Glomerular visceral epithelial cell (primary cell): ENCODE data around the gene PLEKHH3.

Source experiments
- DNase-seq: peaks from one replicate; pipeline ENCODE4 v3.0.0-alpha.2; 2016; ENCODE audit errors: extremely low spot score

Gene PLEKHH3

DNA sequence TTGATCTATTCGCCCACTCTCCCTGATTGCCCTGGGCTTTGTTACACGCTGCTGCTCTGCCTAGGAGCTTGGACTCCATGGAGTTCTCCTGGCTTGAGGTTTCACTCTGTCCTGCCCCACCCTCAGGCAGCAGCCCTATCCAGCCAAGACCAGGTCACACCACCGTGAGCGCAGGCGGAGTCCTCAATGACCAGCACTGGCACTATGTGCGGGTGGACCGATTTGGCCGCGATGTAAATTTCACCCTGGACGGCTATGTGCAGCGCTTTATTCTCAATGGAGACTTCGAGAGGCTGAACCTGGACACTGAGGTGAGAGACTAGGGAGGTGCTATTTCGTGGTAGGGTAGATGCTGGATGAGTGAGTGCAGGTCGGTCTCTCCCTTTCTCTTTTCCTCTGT, 9.0 kb upstream of the PLEKHH3 start:
- DNase-seq: no peak

DNA sequence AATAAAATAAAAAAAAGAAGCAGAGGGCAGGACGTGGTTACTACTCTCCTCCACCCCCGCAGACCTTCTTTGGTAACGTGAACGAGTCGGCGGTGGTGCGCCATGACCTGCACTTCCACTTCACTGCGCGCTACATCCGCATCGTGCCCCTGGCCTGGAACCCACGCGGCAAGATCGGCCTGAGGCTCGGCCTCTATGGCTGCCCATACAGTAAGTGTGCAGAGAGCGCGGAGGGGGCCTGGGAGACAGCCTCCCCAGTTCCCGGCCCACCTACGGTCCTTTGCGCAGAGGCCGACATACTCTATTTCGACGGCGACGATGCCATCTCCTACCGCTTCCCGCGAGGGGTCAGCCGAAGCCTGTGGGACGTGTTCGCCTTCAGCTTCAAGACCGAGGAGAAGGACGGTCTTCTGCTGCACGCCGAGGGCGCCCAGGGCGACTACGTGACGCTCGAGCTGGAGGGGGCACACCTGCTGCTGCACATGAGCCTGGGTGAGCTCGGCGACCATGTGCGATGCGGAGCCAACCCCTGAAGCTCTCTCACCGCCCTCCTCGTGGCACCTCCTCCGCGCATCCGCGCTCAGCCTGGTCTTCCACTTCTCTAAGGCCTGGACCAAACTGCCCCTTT, 8.2 kb upstream of the PLEKHH3 start:
- no peak for DNase-seq

GRCh38 chr17:42683407-42684034, 6.7 kb upstream of the PLEKHH3 start:
- no peak for DNase-seq

- DNase-seq: peak; percentile 75
Observed at GRCh38 chr17:42682722-42683403, 6.1 kb upstream of the PLEKHH3 start.

GRCh38 chr17:42681976-42682721, 5.4 kb upstream of the PLEKHH3 start, which contains the start of gene CNTNAP1:
Gene CNTNAP1, plus strand, starts transcription at chr17:42682531. Its CDS starts 299 bp downstream, at chr17:42682830.
- peak; percentile 84 for DNase-seq

- peak; percentile 53 for DNase-seq
Observed at GRCh38 chr17:42680331-42680808, 3.6 kb upstream of the PLEKHH3 start.

DNA sequence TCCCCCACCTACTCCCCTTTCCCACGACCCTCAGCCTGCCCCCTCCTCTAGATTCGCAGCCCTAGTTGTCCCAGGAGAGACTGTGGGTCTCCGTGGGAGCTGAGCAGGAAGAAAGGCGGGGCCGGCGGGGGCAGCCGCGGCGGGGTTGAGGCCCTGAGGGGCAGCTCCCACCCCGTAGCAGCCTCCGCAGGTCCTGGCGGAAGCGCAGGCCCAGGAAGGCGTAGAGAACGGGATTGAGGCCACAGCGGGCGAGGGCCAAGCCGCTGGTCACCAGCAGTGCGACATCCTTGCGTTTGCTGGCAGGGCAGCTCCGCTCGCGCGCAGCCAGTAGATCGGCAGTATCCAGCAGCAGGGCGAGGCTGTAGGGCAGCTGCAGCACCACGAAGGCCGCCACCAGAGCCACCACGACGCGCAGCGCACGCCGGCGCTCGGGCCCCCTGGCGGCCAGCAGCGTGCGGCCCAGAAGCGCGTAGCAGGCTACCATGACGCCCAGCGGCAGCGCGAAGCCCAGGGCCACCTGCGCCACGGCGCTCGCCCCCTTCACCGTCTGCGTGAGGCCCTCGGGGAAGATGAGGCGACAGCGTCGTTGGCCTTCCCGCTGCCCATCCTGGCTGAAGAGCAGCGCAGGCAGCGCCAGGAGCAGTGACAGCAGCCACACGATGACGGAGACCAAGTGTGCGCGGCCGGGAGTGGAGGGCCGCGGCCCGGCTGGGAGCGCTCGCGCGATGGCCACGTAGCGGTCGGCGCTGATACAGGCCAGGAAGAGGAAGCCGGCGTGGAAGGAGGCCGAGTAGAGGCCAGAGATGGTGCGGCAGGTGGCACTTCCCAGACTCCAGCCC, 2.9 kb upstream of the PLEKHH3 start:
- peak; percentile 82 for DNase-seq

DNA sequence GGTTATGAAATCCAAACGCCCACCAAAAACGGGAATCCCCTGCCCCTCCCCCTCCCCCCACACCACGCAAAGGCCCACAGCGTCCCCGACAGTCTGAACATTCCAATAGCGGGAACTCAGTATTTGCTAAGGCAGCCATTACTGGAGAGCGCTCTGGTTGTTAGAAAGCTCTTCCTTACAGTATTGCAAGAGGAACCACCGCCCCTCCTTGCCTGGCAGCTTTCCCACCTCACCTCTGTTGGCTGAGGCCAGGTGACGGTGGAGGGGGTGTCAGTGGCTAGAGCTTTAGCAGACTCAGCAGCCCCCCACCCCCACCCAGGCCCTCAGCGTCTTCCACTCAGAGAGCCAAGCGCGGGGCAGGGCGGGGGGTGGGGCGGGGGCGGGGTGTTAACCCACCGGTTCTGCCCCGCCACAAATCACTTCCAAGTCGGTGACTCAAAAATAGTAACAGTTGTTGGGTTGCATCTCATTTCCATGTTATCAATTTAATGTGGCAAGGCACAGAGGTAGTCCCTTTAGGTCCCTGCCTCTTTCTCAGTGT, 2.2 kb upstream of the PLEKHH3 start:
- DNase-seq: peak; percentile 74

- peak; percentile 90 for DNase-seq
Observed at GRCh38 chr17:42677921-42678781, 1.4 kb upstream of the PLEKHH3 start.

DNA sequence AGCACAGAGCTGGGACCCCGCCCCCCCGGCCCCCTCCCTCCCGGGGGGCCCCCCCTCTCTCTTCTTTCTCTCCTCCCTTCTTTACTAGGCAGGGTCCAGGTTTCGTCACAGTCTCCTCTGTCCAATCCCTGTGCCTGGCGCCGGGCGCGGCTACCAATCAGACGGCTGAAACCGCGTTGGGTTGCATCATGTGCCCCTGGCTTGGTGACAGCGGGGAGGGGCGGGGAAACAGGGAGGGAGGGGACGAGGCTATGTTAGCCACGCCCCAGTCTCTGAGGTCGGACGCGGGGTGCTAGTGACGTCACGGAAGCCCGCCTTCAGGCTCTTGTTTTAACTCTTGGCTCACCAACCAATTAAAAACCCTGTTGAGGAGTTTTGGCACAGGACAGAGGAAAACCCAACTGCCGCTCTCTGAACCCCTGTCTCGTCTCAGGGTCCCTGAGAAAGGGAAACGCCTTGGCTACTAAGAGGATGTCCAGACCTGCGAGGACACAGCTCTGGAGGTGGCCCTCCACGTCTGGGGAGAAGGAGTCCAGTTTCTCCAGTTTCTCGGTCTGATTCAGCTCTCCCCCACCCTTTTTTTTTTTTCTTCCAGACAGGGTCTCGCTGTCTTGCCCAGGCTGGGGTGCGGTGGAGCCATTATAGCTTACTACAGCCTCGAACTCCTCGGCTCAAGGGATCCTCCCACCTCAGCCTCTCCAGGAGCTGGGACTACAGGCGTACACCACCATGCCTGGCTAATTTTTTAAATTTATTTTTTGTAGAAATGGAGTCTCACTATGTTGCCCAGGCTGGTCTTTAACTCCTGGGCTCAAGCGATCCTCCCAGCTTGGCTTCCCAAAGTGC, 441 bp upstream of the PLEKHH3 start:
- DNase-seq: peak; percentile 100

DNA sequence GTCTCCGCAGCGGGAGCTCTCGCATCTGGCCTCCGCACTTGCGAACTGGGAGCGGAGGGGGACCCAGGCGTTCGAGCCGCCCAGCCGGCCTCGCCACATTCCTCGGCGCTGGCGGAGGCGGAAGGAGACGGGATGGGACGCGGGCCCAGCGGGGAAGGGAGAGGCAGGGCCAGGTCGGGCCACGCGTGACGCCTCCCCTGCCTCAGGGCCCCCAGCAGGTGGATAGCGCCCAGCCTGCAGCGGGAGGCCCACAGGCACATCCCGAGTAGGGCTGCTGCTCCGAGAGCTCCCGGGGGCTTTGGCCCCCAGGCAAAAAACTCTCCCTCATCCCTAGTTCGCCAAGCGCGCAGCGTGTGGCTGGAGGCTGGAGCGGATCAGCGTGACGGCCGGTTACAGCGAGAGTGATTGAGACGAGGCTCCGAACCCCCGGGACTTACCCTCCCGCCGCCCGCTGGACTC, 800 bp downstream of the PLEKHH3 start:
- peak; percentile 52 for DNase-seq

- no peak for DNase-seq
Observed at GRCh38 chr17:42675348-42675964, 1.3 kb downstream of the PLEKHH3 start.

GRCh38 chr17:42674755-42675347, 1.9 kb downstream of the PLEKHH3 start:
- DNase-seq: no peak

DNA sequence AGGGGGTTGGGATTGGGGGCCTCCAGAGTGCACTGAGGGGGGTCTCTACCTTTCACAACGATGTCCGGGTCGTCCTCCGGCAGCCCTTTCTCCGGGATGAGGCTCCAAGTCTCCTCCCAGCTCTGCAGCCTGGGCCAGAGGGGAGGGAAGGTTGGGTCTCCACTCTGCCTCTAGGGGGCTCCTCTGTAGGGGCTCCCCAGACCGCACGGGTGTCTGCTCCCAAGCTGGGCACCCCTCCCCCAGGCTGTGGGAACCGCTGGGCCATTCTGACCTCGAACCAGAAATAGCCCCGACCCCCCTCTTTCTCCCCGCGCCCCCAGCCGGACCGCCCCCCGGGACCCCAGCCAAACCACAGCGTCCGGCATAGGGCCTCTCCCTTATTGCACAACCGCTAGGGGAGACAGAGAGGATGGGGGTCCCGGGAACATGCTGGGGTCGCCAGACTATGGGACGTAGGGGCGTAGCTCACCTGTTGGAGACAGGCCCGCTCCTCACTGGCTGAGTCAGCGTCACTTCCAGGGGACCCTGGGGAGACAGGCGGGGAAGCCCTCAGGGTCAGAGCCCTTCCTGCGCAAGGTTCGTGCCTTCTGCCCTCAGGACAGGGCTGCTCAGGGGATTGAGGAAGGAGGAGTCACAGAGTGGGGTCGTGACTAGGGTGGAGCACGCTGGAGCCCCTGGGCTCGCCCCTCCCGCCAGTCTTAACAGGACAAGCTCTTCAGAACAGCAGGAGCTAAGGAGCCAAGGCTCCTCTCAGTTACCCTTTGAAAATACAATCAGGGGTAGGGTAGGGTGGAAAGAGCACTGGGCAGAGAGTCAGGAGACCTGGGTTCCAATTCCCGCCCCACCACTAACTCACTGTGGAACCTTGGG, 2.7 kb downstream of the PLEKHH3 start:
- DNase-seq: peak; percentile 54

- no peak for DNase-seq
Observed at GRCh38 chr17:42673266-42673884, 3.4 kb downstream of the PLEKHH3 start.

GRCh38 chr17:42672038-42672437, 4.8 kb downstream of the PLEKHH3 start:
- DNase-seq: no peak
